ENCODE results near the gene IRX3. TPM values are rescaled to one million over a fixed set of nuclear protein-coding genes. Genes with fewer than 3 reads are reported as not detected.

IRX3 gene
- total RNA-seq = 3.2 and 4.1 TPM in 2 replicates

GRCh38 chr16:54286366-54287130 is at the start of gene IRX3:
Gene IRX3 (minus strand): TSS chr16:54286787. CDS start chr16:54286050, 737 bp downstream.
- TF ChIP-seq CTCF (IDR thresholded peaks at IDR 0.05; ENCODE audit: insufficient read depth, low read length, poor library complexity, severe bottlenecking) = no peak
- peaks cover 78% of the 10 kb centered on the region for H3K27me3 ChIP-seq (ENCODE audit: control insufficient read depth, insufficient read depth, low read length)
- no peaks in the 10 kb centered on the region for H3K36me3 ChIP-seq (ENCODE audit: control insufficient read depth, insufficient read depth, low read length)
- peak within 1 kb of the TSS; percentile 74 for H3K4me3 ChIP-seq (ENCODE audit: low read depth, low read length)
- peak; percentile 23 for DNase-seq (ENCODE audit: low read depth)

- Histone ChIP-seq H3K27me3 (ENCODE audit: control insufficient read depth, insufficient read depth, low read length) (peaks cover 4% of the 10 kb centered on the region), H3K36me3 (ENCODE audit: control insufficient read depth, insufficient read depth, low read length) (no peaks in the 10 kb centered on the region), H3K4me3 (ENCODE audit: low read depth, low read length) (no peak overlapping the region)
- DNase-seq (ENCODE audit: low read depth) = no peak
- TF ChIP-seq CTCF (IDR thresholded peaks at IDR 0.05; ENCODE audit: insufficient read depth, low read length, poor library complexity, severe bottlenecking) = no peak
Measured at GRCh38 chr16:54335230-54335629, 48.6 kb upstream of the IRX3 start.

GRCh38 chr16:54334208-54334607 is 47.6 kb upstream of the IRX3 start:
- H3K36me3 ChIP-seq (ENCODE audit: control insufficient read depth, insufficient read depth, low read length) = no peaks in the 10 kb centered on the region
- peaks cover 4% of the 10 kb centered on the region for H3K27me3 ChIP-seq (ENCODE audit: control insufficient read depth, insufficient read depth, low read length)
- TF ChIP-seq CTCF (IDR thresholded peaks at IDR 0.05; ENCODE audit: insufficient read depth, low read length, poor library complexity, severe bottlenecking) = no peak
- no peak for DNase-seq (ENCODE audit: low read depth)
- H3K4me3 ChIP-seq (ENCODE audit: low read depth, low read length) = no peak overlapping the region

GRCh38 chr16:54331241-54332002 is 44.8 kb upstream of the IRX3 start:
- no peaks in the 10 kb centered on the region for H3K36me3 ChIP-seq (ENCODE audit: control insufficient read depth, insufficient read depth, low read length)
- H3K27me3 ChIP-seq (ENCODE audit: control insufficient read depth, insufficient read depth, low read length) = no peaks in the 10 kb centered on the region
- no peak for DNase-seq (ENCODE audit: low read depth)
- TF ChIP-seq CTCF (IDR thresholded peaks at IDR 0.05; ENCODE audit: insufficient read depth, low read length, poor library complexity, severe bottlenecking) = no peak
- H3K4me3 ChIP-seq (ENCODE audit: low read depth, low read length) = no peak overlapping the region

GRCh38 chr16:54327609-54328008 is 41.0 kb upstream of the IRX3 start:
- DNase-seq (ENCODE audit: low read depth) = no peak
- TF ChIP-seq CTCF (IDR thresholded peaks at IDR 0.05; ENCODE audit: insufficient read depth, low read length, poor library complexity, severe bottlenecking) = no peak
- Histone ChIP-seq H3K4me3 (ENCODE audit: low read depth, low read length) (no peak overlapping the region), H3K36me3 (ENCODE audit: control insufficient read depth, insufficient read depth, low read length) (no peaks in the 10 kb centered on the region), H3K27me3 (ENCODE audit: control insufficient read depth, insufficient read depth, low read length) (no peaks in the 10 kb centered on the region)

Measured in kidney epithelial cell (primary cell).